Measurements from ENCODE around the gene CCRL2. TPM values are rescaled to one million over a fixed set of nuclear protein-coding genes. Genes with fewer than 3 reads are reported as not detected.
A peak's percentile ranks its signal among the peaks of the same experiment; 100 is the strongest.
"Not testable (repeated sequence)": the region's sequence is repeated elsewhere in the genome, so short reads cannot be mapped to it uniquely, and the experiment has no call there.

Gene CCRL2
- total RNA-seq, 2 experiments from 2014 or later: 0.81 to 0.89 TPM

GRCh38 chr3:46398186-46398955 lies 8.7 kb upstream of the CCRL2 start:
- H3K27me3 Mint-ChIP-seq (ENCODE audit: low read depth): peaks cover 2% of the 10 kb centered on the region
- H3K27ac Mint-ChIP-seq: no peak overlapping the region
- no peaks in the 10 kb centered on the region for H3K36me3 Mint-ChIP-seq (ENCODE audit: low read depth)
- CTCF ChIA-PET: no interaction called here
- H3K4me1 Mint-ChIP-seq (ENCODE audit: low read depth): no peaks in the 10 kb centered on the region
- no peak overlapping the region for H3K4me3 Mint-ChIP-seq
- no peaks in the 10 kb centered on the region for H3K9me3 Mint-ChIP-seq
- intact Hi-C loops (cut with micrococcal nuclease): no loop called here
- no peak for DNase-seq

DNA sequence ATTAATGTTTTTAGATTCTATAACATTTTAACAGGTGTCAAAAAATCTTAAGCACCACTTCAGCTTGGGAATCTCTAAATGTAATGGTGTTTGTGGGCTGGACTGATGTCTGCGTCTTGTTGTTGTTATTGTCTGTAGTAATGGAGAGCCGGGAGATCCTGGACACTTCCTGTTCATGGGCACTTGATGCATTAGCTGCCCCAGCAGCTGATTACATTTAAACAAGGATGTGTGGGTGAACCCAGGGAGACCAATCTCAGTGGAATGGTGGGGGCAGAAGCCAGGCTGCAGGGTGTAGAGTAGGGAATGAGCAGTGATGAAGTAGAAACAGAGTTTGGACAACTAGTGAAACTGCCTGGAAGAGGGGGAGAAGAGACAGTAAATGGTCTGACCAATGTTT lies 8.0 kb upstream of the CCRL2 start:
- CTCF ChIA-PET: interaction anchor here (1.0 to 1.3 kb wide), 3 partner anchors 10 to 27 kb away, joined by 3 read pairs; no protein-coding TSS in a partner anchor
- Mint-ChIP-seq H3K4me1 (ENCODE audit: low read depth) (no peaks in the 10 kb centered on the region), H3K27ac (no peak overlapping the region)

GRCh38 chr3:46399557-46399956 lies 7.5 kb upstream of the CCRL2 start:
- no peaks in the 10 kb centered on the region for H3K4me1 Mint-ChIP-seq (ENCODE audit: low read depth)
- no peak overlapping the region for H3K4me3 Mint-ChIP-seq
- H3K36me3 Mint-ChIP-seq (ENCODE audit: low read depth): no peaks in the 10 kb centered on the region
- H3K27me3 Mint-ChIP-seq (ENCODE audit: low read depth): peaks cover 2% of the 10 kb centered on the region
- intact Hi-C loops (cut with micrococcal nuclease): no loop called here
- no peak overlapping the region for H3K27ac Mint-ChIP-seq
- H3K9me3 Mint-ChIP-seq: no peaks in the 10 kb centered on the region
- CTCF ChIA-PET: interaction anchor here (1.0 to 1.3 kb wide), 3 partner anchors 9 to 28 kb away, joined by 3 read pairs; no protein-coding TSS in a partner anchor
- DNase-seq: no peak

More for the DNA sequence above, 8.0 kb upstream of the CCRL2 start:
- no peak overlapping the region for H3K4me3 Mint-ChIP-seq
- no peaks in the 10 kb centered on the region for H3K36me3 Mint-ChIP-seq (ENCODE audit: low read depth)
- no peak for DNase-seq
- intact Hi-C loops (cut with micrococcal nuclease): no loop called here
- H3K9me3 Mint-ChIP-seq: no peaks in the 10 kb centered on the region
- peaks cover 2% of the 10 kb centered on the region for H3K27me3 Mint-ChIP-seq (ENCODE audit: low read depth)

DNA sequence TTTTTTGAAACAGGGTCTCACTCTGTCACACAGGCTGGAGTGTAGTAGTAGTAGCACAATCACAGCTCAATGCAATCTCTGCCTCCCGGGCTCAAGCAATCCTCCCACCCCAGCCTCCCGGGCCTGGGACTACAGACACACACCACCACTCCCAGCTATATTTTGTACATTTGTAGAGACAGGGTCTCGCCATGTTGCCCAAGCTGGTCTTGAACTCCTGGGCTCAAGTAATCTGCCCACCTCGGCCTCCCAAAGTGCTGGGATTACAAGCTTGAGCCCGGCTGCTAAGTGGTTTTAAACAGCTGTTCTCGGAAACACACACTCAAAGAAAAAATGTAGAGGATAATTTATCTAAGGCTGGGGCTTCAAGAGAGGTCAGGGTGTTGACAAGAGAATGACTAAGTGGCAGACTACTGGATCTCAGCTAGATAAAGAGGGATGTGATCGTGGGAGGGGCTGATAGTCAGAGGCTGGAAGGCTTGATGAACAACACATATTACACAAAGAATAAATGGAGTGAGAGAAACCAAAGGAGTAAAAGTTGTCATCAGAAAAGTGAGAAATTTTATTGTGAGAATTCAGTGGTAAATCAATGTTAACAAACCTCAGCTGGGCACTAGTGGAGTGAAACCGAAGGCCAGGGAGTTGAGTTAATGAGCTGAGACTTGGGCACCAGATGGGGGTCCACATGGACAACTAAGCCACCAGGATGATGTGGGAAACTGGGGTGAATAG lies 6.9 kb upstream of the CCRL2 start:
- Mint-ChIP-seq H3K4me3 (no peak overlapping the region), H3K4me1 (ENCODE audit: low read depth) (no peaks in the 10 kb centered on the region), H3K9me3 (no peaks in the 10 kb centered on the region), H3K27ac (no peak overlapping the region), H3K27me3 (ENCODE audit: low read depth) (peaks cover 2% of the 10 kb centered on the region), H3K36me3 (ENCODE audit: low read depth) (no peaks in the 10 kb centered on the region)
- DNase-seq: no peak
- CTCF ChIA-PET: interaction anchor here (0.6 to 1.3 kb wide), 4 partner anchors 9 to 198 kb away, joined by 3 to 7 read pairs (median 3); no protein-coding TSS in a partner anchor
- intact Hi-C loops (cut with micrococcal nuclease): no loop called here

GRCh38 chr3:46400846-46401245 lies 6.2 kb upstream of the CCRL2 start:
- no peak for DNase-seq
- Mint-ChIP-seq H3K4me1 (ENCODE audit: low read depth) (no peaks in the 10 kb centered on the region), H3K9me3 (no peaks in the 10 kb centered on the region), H3K27ac (no peak overlapping the region), H3K4me3 (no peak overlapping the region), H3K27me3 (ENCODE audit: low read depth) (peaks cover 2% of the 10 kb centered on the region), H3K36me3 (ENCODE audit: low read depth) (no peaks in the 10 kb centered on the region)
- CTCF ChIA-PET: no interaction called here
- intact Hi-C loops (cut with micrococcal nuclease): no loop called here

DNA sequence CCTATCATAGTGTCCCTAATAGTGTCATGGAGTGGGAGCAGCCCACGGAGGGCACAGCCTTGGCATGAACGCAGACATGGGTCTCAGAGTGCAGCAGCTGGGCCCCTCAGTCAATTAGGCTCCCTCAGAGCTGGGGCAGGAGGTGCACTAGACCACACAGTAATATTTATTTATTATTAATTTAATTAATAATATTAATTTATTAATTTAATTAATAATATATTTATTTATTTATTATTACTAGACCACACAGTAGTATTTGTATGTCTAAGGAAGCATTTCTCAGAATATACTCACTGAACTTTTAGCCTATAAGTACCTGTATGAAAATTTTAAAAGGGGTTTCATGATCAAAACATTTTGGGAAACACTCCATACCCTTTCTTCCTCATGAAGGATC lies 5.5 kb upstream of the CCRL2 start:
- no peak for DNase-seq
- Mint-ChIP-seq H3K4me1 (ENCODE audit: low read depth) (peaks cover 4% of the 10 kb centered on the region), H3K36me3 (ENCODE audit: low read depth) (no peaks in the 10 kb centered on the region), H3K27ac (no peak overlapping the region), H3K4me3 (no peak overlapping the region), H3K9me3 (no peaks in the 10 kb centered on the region), H3K27me3 (ENCODE audit: low read depth) (peaks cover 2% of the 10 kb centered on the region)
- intact Hi-C loops (cut with micrococcal nuclease): no loop called here
- CTCF ChIA-PET: no interaction called here

- H3K27ac Mint-ChIP-seq; CTCF ChIA-PET; H3K27me3 Mint-ChIP-seq (ENCODE audit: low read depth); intact Hi-C loops (cut with micrococcal nuclease); DNase-seq; H3K36me3 Mint-ChIP-seq (ENCODE audit: low read depth); H3K9me3 Mint-ChIP-seq; H3K4me3 Mint-ChIP-seq: not testable (repeated sequence)
- H3K4me1 Mint-ChIP-seq (ENCODE audit: low read depth): peaks cover 15% of the 10 kb centered on the region
Measured at GRCh38 chr3:46402902-46403301, 4.2 kb upstream of the CCRL2 start.

DNA sequence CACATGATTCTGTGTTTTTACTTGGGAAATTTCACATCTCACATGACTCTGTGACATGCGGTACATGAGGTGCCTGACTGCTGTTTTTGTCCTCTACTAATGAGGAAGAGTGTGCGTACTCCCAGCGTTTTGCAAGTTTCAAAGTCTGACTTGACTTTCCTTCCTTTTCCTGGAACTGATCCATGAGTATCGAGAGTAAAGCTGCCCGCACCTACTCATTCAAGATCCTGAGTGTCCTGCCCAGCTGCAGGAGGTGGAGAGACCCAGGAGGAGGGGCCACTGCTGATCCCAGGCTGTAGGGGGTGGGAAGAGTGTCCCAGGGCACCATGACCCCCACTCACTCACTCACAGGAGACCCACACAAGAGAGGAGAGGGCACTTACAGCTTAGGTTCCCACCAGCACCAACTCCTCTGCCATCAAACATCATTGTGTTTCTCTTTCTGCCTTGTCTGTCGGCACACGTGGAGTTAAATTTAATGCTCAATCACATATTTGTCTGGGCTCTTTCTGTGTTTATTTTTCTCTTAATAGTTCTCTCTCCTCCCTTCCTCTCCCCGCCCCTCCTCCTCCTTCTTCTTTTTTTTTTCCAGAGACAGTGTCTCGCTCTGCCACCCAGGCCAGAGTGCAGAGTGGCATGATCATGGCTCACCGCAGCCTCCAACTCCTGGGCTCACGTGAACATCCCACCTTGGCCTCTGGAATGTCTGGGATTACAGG lies 1.6 kb upstream of the CCRL2 start:
- H3K27ac Mint-ChIP-seq: no peak overlapping the region
- DNase-seq: no peak
- no peaks in the 10 kb centered on the region for H3K36me3 Mint-ChIP-seq (ENCODE audit: low read depth)
- H3K4me1 Mint-ChIP-seq (ENCODE audit: low read depth): peaks cover 25% of the 10 kb centered on the region
- CTCF ChIA-PET: no interaction called here
- peaks cover 2% of the 10 kb centered on the region for H3K27me3 Mint-ChIP-seq (ENCODE audit: low read depth)
- H3K9me3 Mint-ChIP-seq: no peaks in the 10 kb centered on the region
- H3K4me3 Mint-ChIP-seq: no peak overlapping the region
- intact Hi-C loops (cut with micrococcal nuclease): no loop called here

GRCh38 chr3:46406443-46406787 lies 644 bp upstream of the CCRL2 start:
- Mint-ChIP-seq H3K9me3 (no peaks in the 10 kb centered on the region), H3K27me3 (ENCODE audit: low read depth) (peaks cover 2% of the 10 kb centered on the region), H3K4me1 (ENCODE audit: low read depth) (peaks cover 25% of the 10 kb centered on the region), H3K27ac (no peak overlapping the region), H3K36me3 (ENCODE audit: low read depth) (no peaks in the 10 kb centered on the region), H3K4me3 (peak overlapping the region; percentile 66)
- intact Hi-C loops (cut with micrococcal nuclease): no loop called here
- CTCF ChIA-PET: interaction anchor here (0.6 kb wide), 1 partner anchor 19 kb away, joined by 4 read pairs; no protein-coding TSS in a partner anchor
- DNase-seq: no peak

DNA sequence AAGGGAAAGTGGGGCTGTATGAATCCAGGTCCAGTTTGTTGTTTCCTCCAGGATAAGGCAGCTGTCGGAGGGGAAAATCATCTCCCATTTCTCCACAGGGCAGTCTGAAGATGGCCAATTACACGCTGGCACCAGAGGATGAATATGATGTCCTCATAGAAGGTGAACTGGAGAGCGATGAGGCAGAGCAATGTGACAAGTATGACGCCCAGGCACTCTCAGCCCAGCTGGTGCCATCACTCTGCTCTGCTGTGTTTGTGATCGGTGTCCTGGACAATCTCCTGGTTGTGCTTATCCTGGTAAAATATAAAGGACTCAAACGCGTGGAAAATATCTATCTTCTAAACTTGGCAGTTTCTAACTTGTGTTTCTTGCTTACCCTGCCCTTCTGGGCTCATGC lies 911 bp downstream of the CCRL2 start:
- H3K9me3 Mint-ChIP-seq: no peaks in the 10 kb centered on the region
- no peak for DNase-seq
- no peak overlapping the region for H3K4me3 Mint-ChIP-seq
- no peaks in the 10 kb centered on the region for H3K27me3 Mint-ChIP-seq (ENCODE audit: low read depth)
- no peak overlapping the region for H3K27ac Mint-ChIP-seq
- H3K36me3 Mint-ChIP-seq (ENCODE audit: low read depth): no peaks in the 10 kb centered on the region
- intact Hi-C loops (cut with micrococcal nuclease): no loop called here
- peaks cover 25% of the 10 kb centered on the region for H3K4me1 Mint-ChIP-seq (ENCODE audit: low read depth)
- CTCF ChIA-PET: interaction anchor here (1.5 kb wide), 1 partner anchor 30 kb away, joined by 6 read pairs; no protein-coding TSS in a partner anchor

DNA sequence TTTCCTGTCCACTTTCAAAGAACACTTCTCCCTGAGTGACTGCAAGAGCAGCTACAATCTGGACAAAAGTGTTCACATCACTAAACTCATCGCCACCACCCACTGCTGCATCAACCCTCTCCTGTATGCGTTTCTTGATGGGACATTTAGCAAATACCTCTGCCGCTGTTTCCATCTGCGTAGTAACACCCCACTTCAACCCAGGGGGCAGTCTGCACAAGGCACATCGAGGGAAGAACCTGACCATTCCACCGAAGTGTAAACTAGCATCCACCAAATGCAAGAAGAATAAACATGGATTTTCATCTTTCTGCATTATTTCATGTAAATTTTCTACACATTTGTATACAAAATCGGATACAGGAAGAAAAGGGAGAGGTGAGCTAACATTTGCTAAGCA lies 1.8 kb downstream of the CCRL2 start:
- no peak overlapping the region for H3K27ac Mint-ChIP-seq
- H3K9me3 Mint-ChIP-seq: no peaks in the 10 kb centered on the region
- intact Hi-C loops (cut with micrococcal nuclease): no loop called here
- no peaks in the 10 kb centered on the region for H3K27me3 Mint-ChIP-seq (ENCODE audit: low read depth)
- no peak for DNase-seq
- CTCF ChIA-PET: interaction anchor here (0.7 kb wide), 1 partner anchor 9 kb away, joined by 3 read pairs; no protein-coding TSS in a partner anchor
- no peaks in the 10 kb centered on the region for H3K36me3 Mint-ChIP-seq (ENCODE audit: low read depth)
- no peak overlapping the region for H3K4me3 Mint-ChIP-seq
- peaks cover 25% of the 10 kb centered on the region for H3K4me1 Mint-ChIP-seq (ENCODE audit: low read depth)

DNA sequence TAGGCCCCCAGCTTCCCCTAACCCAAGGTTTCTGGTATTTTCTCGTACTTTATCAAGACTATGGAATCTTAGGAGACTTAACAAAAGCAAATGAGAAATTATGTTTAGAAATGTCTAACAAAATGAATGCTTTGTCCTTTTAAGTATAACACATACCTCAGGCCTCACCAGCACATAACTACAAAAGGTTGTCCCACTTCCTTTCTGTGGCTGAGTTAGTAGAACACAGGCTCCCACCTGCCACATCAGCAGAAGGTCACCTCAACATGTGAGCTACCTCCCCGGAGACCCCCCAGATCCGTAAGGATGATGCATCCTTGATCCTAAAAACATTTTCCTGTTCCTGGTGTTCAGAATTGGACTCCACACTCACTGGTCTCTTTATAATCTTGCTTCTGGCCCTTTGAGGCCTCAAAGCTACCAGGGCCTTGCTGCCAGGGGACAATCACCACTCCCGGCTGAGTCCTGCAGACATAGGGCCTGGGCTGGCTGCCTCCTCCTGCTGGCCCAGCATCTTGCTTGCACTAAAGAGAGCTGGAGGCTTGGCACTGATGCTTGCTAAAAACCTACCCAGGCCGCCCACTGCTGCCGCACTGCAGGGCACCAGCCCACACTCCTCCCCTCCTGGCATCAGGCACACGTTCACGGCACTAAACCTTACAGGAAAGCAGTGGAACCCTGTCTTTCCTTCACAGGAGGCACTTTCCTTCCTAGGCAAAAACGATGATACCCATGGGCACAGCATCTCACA lies 2.9 kb downstream of the CCRL2 start:
- CTCF ChIA-PET: interaction anchor here (1.0 kb wide), 1 partner anchor 133 kb away, joined by 3 read pairs; no protein-coding TSS in a partner anchor
- no peak overlapping the region for H3K4me3 Mint-ChIP-seq
- H3K9me3 Mint-ChIP-seq: no peaks in the 10 kb centered on the region
- intact Hi-C loops (cut with micrococcal nuclease): no loop called here
- H3K4me1 Mint-ChIP-seq (ENCODE audit: low read depth): peaks cover 25% of the 10 kb centered on the region
- no peak overlapping the region for H3K27ac Mint-ChIP-seq
- no peaks in the 10 kb centered on the region for H3K36me3 Mint-ChIP-seq (ENCODE audit: low read depth)
- H3K27me3 Mint-ChIP-seq (ENCODE audit: low read depth): no peaks in the 10 kb centered on the region
- DNase-seq: no peak

Measured in activated naive CD4-positive, alpha-beta T cell treated with anti-CD3 and anti-CD28 coated beads for 36 hours (primary cell).